ENCODE measurements around the gene STK32B. TPM values are rescaled to one million over a fixed set of nuclear protein-coding genes. Genes with fewer than 3 reads are reported as not detected.

Gene STK32B
- total and polyA plus RNA-seq, 3 donors from 2014 or later, result 17.5 to 29.7 (median 22.6) TPM

- intact Hi-C loops (cut with DNase I; ENCODE audit: low total_unique reads), result no loop called here
- H3K36me3 ChIP-seq (ENCODE audit: low read depth, missing control alignments), result no peaks in the 10 kb centered on the region
Observed at GRCh38 chr4:5383191-5383980, 332.1 kb downstream of the STK32B start.

GRCh38 chr4:5385741-5386311 is 334.5 kb downstream of the STK32B start:
- intact Hi-C loops (cut with DNase I; ENCODE audit: low total_unique reads), result no loop called here

More at GRCh38 chr4:5383191-5383980, 332.1 kb downstream of the STK32B start:
- 74 to 77% methylated on average over 8 to 11 of the region's 11 CpGs for WGBS, 2 donors
- Histone ChIP-seq H3K4me3 (no peak overlapping the region), H3K9me3 (no peaks in the 10 kb centered on the region), H3K27ac (no peak overlapping the region), H3K27me3 (no peaks in the 10 kb centered on the region), H3K4me1 (no peaks in the 10 kb centered on the region)
- TF ChIP-seq POLR2A (IDR thresholded peaks at IDR 0.05) (no peak), CTCF (IDR thresholded peaks at IDR 0.05) (no peak)
- no peak for DNase-seq

GRCh38 chr4:5386921-5387320 is 335.6 kb downstream of the STK32B start:
- no peaks in the 10 kb centered on the region for H3K9me3 ChIP-seq
- 86 to 94% methylated on average over 10 to 14 of the region's 14 CpGs for WGBS, 2 donors
- no peaks in the 10 kb centered on the region for H3K36me3 ChIP-seq (ENCODE audit: low read depth, missing control alignments)
- no peak overlapping the region for H3K4me3 ChIP-seq
- TF ChIP-seq POLR2A (IDR thresholded peaks at IDR 0.05) (no peak), CTCF (IDR thresholded peaks at IDR 0.05) (no peak)
- no peak for DNase-seq
- intact Hi-C loops (cut with DNase I; ENCODE audit: low total_unique reads), result no loop called here
- H3K4me1 ChIP-seq, result no peaks in the 10 kb centered on the region
- no peaks in the 10 kb centered on the region for H3K27me3 ChIP-seq
- no peak overlapping the region for H3K27ac ChIP-seq

More at GRCh38 chr4:5385741-5386311, 334.5 kb downstream of the STK32B start:
- Histone ChIP-seq H3K4me1 (no peaks in the 10 kb centered on the region), H3K9me3 (no peaks in the 10 kb centered on the region), H3K27ac (no peak overlapping the region), H3K4me3 (no peak overlapping the region), H3K36me3 (ENCODE audit: low read depth, missing control alignments) (no peaks in the 10 kb centered on the region), H3K27me3 (no peaks in the 10 kb centered on the region)
- WGBS, 2 donors, result 50 to 57% methylated on average over 3 to 4 of the region's 4 CpGs
- DNase-seq, result no peak
- TF ChIP-seq POLR2A (IDR thresholded peaks at IDR 0.05) (no peak), CTCF (IDR thresholded peaks at IDR 0.05) (no peak)

- no peaks in the 10 kb centered on the region for H3K36me3 ChIP-seq (ENCODE audit: low read depth, missing control alignments)
- no peak for DNase-seq
- intact Hi-C loops (cut with DNase I; ENCODE audit: low total_unique reads), result no loop called here
- H3K4me3 ChIP-seq, result no peak overlapping the region
- H3K27me3 ChIP-seq, result no peaks in the 10 kb centered on the region
- no peaks in the 10 kb centered on the region for H3K4me1 ChIP-seq
- no peak overlapping the region for H3K27ac ChIP-seq
- H3K9me3 ChIP-seq, result no peaks in the 10 kb centered on the region
- WGBS, 2 donors, result 70 to 73% methylated on average over 7 of the region's 7 CpGs
- TF ChIP-seq CTCF (IDR thresholded peaks at IDR 0.05) (no peak), POLR2A (IDR thresholded peaks at IDR 0.05) (no peak)
Observed at GRCh38 chr4:5387457-5387856, 336.2 kb downstream of the STK32B start.
